Fibroblast of the aortic adventitia (primary cell): Measurements from ENCODE around the gene CSNK1G1. TPM values are rescaled to one million over a fixed set of nuclear protein-coding genes. Genes with fewer than 3 reads are reported as not detected.

Source experiments
- DNase-seq: peaks from one replicate; pipeline ENCODE4 v3.0.0-alpha.2; 2010; ENCODE audit warnings: low read depth
- H3K4me3 ChIP-seq: 2 replicates; pipeline ENCODE4 v1.5.1; 2011; ENCODE audit warnings: low read depth, mild to moderate bottlenecking, control low read depth, low read length, moderate library complexity
- CTCF ChIP-seq: IDR thresholded peaks from 2 replicates; pipeline ENCODE4 v1.5.1; 2011; ENCODE audit warnings: mild to moderate bottlenecking, low read length, control low read depth, inconsistent platforms; ENCODE audit not compliant: insufficient read depth
- total RNA-seq: library from RNA; depleted of rRNA; stranded (reverse); fragments of >200 nt; gene quantifications from 2 replicates; pipeline ENCODE4 v1.2.3, GENCODE V29; 2012; ENCODE audit warnings: low replicate concordance

The CSNK1G1 gene
- total RNA-seq, 1 donor, result 22.0 TPM

- no peak for TF ChIP-seq CTCF
- no peak for DNase-seq
- H3K4me3 ChIP-seq, result no peak overlapping the region
These were observed 108.5 kb downstream of the CSNK1G1 start for GRCh38 chr15:64247535-64247905.

- peak; percentile 72 for DNase-seq
- H3K4me3 ChIP-seq, result no peak overlapping the region
- no peak for TF ChIP-seq CTCF
These were observed 109.4 kb downstream of the CSNK1G1 start for GRCh38 chr15:64246364-64247189.

GRCh38 chr15:64245405-64245804 lies 110.6 kb downstream of the CSNK1G1 start:
- no peak for TF ChIP-seq CTCF
- no peak overlapping the region for H3K4me3 ChIP-seq
- DNase-seq, result no peak

- TF ChIP-seq CTCF, result no peak
- no peak for DNase-seq
- H3K4me3 ChIP-seq, result no peak overlapping the region
These were observed 118.3 kb downstream of the CSNK1G1 start for GRCh38 chr15:64237677-64238076.

- no peak for DNase-seq
- no peak overlapping the region for H3K4me3 ChIP-seq
- no peak for TF ChIP-seq CTCF
These were observed 119.6 kb downstream of the CSNK1G1 start for GRCh38 chr15:64236156-64236894.

GRCh38 chr15:64235552-64235951 lies 120.4 kb downstream of the CSNK1G1 start:
- DNase-seq, result no peak
- H3K4me3 ChIP-seq, result no peak overlapping the region
- no peak for TF ChIP-seq CTCF
